ENCODE measurements around the gene HIC1. TPM values are rescaled to one million over a fixed set of nuclear protein-coding genes. Genes with fewer than 3 reads are reported as not detected.

HIC1 gene
- total and polyA plus RNA-seq, 3 donors from 2014 or later, result 8.7 to 38.4 (median 36.1) TPM

DNA sequence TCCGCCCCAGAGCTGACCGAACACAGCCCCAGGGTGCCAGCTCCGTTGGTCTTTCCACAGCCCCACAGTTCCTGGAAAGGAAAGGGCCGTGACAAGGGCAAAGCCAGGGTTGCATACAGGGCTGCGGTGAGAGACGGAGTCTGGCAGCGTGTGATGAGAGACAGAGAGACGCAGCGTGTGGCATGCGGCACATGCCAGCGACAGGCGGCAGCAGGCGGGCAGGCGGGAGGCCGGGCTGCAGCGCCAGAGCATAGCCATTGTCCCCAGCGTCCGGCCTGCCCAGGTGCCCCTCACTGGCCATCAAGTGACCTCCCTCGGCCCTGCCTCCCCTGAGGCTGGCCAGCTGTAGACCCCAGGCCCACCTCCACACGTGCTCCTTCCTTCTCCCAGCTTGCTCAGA is 38.4 kb upstream of the HIC1 start:
- DNase-seq, result no peak
- Histone ChIP-seq H3K4me1 (peaks cover 5% of the 10 kb centered on the region), H3K36me3 (ENCODE audit: low read depth, missing control alignments) (no peaks in the 10 kb centered on the region), H3K27me3 (no peaks in the 10 kb centered on the region), H3K9me3 (no peaks in the 10 kb centered on the region), H3K4me3 (no peak overlapping the region), H3K27ac (no peak overlapping the region)
- 87 to 91% methylated on average over 16 to 20 of the region's 20 CpGs for WGBS, 2 donors
- no peak for TF ChIP-seq POLR2A (IDR thresholded peaks at IDR 0.05)
- TF ChIP-seq CTCF (IDR thresholded peaks at IDR 0.05), result no peak
- intact Hi-C loops (cut with DNase I; ENCODE audit: low total_unique reads), result no loop called here

GRCh38 chr17:2017274-2017941 is 37.5 kb upstream of the HIC1 start:
- intact Hi-C loops (cut with DNase I; ENCODE audit: low total_unique reads), result no loop called here

GRCh38 chr17:2018716-2019510 is 36.0 kb upstream of the HIC1 start:
- Histone ChIP-seq H3K9me3 (no peaks in the 10 kb centered on the region), H3K27me3 (no peaks in the 10 kb centered on the region), H3K4me3 (no peak overlapping the region), H3K4me1 (peaks cover 6% of the 10 kb centered on the region), H3K36me3 (ENCODE audit: low read depth, missing control alignments) (no peaks in the 10 kb centered on the region), H3K27ac (no peak overlapping the region)
- WGBS, 2 donors, result 83 to 87% methylated on average over 23 to 24 of the region's 24 CpGs
- DNase-seq, result no peak
- TF ChIP-seq POLR2A (IDR thresholded peaks at IDR 0.05), result no peak
- no peak for TF ChIP-seq CTCF (IDR thresholded peaks at IDR 0.05)
- intact Hi-C loops (cut with DNase I; ENCODE audit: low total_unique reads), result no loop called here

More at GRCh38 chr17:2017274-2017941, 37.5 kb upstream of the HIC1 start:
- 88 to 92% methylated on average over 11 to 19 of the region's 19 CpGs for WGBS, 2 donors
- TF ChIP-seq CTCF (IDR thresholded peaks at IDR 0.05) (no peak), POLR2A (IDR thresholded peaks at IDR 0.05) (no peak)
- no peak for DNase-seq
- no peak overlapping the region for H3K27ac ChIP-seq
- H3K9me3 ChIP-seq, result no peaks in the 10 kb centered on the region
- H3K36me3 ChIP-seq (ENCODE audit: low read depth, missing control alignments), result no peaks in the 10 kb centered on the region
- H3K4me1 ChIP-seq, result no peaks in the 10 kb centered on the region
- no peak overlapping the region for H3K4me3 ChIP-seq
- H3K27me3 ChIP-seq, result no peaks in the 10 kb centered on the region

GRCh38 chr17:2019723-2020122 is 35.2 kb upstream of the HIC1 start:
- no peaks in the 10 kb centered on the region for H3K27me3 ChIP-seq
- intact Hi-C loops (cut with DNase I; ENCODE audit: low total_unique reads), result no loop called here
- H3K36me3 ChIP-seq (ENCODE audit: low read depth, missing control alignments), result no peaks in the 10 kb centered on the region
- no peak overlapping the region for H3K27ac ChIP-seq
- H3K4me1 ChIP-seq, result peaks cover 13% of the 10 kb centered on the region
- DNase-seq, result no peak
- H3K4me3 ChIP-seq, result no peak overlapping the region
- 85 to 93% methylated on average over 8 of the region's 8 CpGs for WGBS, 2 donors
- H3K9me3 ChIP-seq, result no peaks in the 10 kb centered on the region
- TF ChIP-seq POLR2A (IDR thresholded peaks at IDR 0.05) (no peak), CTCF (IDR thresholded peaks at IDR 0.05) (no peak)
